Keratinocyte (primary cell): ENCODE measurements around the gene CLSTN2. TPM values are rescaled to one million over a fixed set of nuclear protein-coding genes. Genes with fewer than 3 reads are reported as not detected.

Source experiments
- DNase-seq: peaks from one replicate; pipeline ENCODE4 v3.0.0-alpha.2; 2011; ENCODE audit warnings: low read depth, missing footprints, low spot score
- FAIRE-seq: peaks from 2 replicates; lab custom pipeline; 2011; peaks lifted over from hg19 to GRCh38; lab: Jason Lieb, UNC
- H2AFZ ChIP-seq: 2 replicates; pipeline ENCODE4 v1.6.0; 2012; ENCODE audit warnings: low read length, control low read depth, inconsistent platforms; ENCODE audit not compliant: control insufficient read depth
- H3K27ac ChIP-seq: 2 replicates; pipeline ENCODE4 v1.5.1; 2011; ENCODE audit warnings: low read length; ENCODE audit not compliant: control insufficient read depth, insufficient read depth
- H3K27me3 ChIP-seq: 3 replicates; pipeline ENCODE4 v1.6.0; 2011; ENCODE audit warnings: low read length; ENCODE audit not compliant: control insufficient read depth, insufficient read depth; ENCODE audit errors: extremely low read depth
- H3K36me3 ChIP-seq, 2 experiments: 2 replicates in 1 of 2; 3 replicates in 1 of 2; pipeline ENCODE4 v1.5.1; 2011; ENCODE audit warnings: low read length in 2 of 2, mild to moderate bottlenecking in 1 of 2; ENCODE audit not compliant: control insufficient read depth in 2 of 2, insufficient read depth in 2 of 2; ENCODE audit errors: extremely low read depth in 1 of 2
- H3K4me1 ChIP-seq: 3 replicates; pipeline ENCODE4 v1.5.1; 2011; ENCODE audit warnings: low read length; ENCODE audit not compliant: control insufficient read depth, insufficient read depth; ENCODE audit errors: extremely low read depth
- H3K4me2 ChIP-seq: 3 replicates; pipeline ENCODE4 v1.6.0; 2011; ENCODE audit warnings: low read depth, low read length; ENCODE audit not compliant: control insufficient read depth, insufficient read depth; ENCODE audit errors: extremely low read depth
- H3K4me3 ChIP-seq, 3 experiments: fragments of 200-600 bp in 1 of 3; sonication (generic) in 1 of 3; 2 replicates in 2 of 3; 3 replicates in 1 of 3; pipeline ENCODE4 v1.5.1; 2011 to 2016; ENCODE audit warnings: low read length in 3 of 3, mild to moderate bottlenecking in 3 of 3, control low read depth in 2 of 3, inconsistent platforms in 1 of 3, low read depth in 1 of 3, mixed read lengths in 1 of 3, mixed run types in 1 of 3, moderate library complexity in 1 of 3; ENCODE audit not compliant: control insufficient read depth in 2 of 3, insufficient read depth in 2 of 3; ENCODE audit errors: extremely low read depth in 1 of 3
- H3K79me2 ChIP-seq: 2 replicates; pipeline ENCODE4 v1.6.0; 2012; ENCODE audit warnings: low read length; ENCODE audit not compliant: control insufficient read depth, insufficient read depth
- H3K9ac ChIP-seq: 3 replicates; pipeline ENCODE4 v1.6.0; 2011; ENCODE audit warnings: low read length; ENCODE audit not compliant: control insufficient read depth, insufficient read depth; ENCODE audit errors: extremely low read depth
- H3K9me1 ChIP-seq: 3 replicates; pipeline ENCODE4 v1.6.0; 2011; ENCODE audit warnings: low read length; ENCODE audit not compliant: control insufficient read depth, insufficient read depth; ENCODE audit errors: extremely low read depth
- H3K9me3 ChIP-seq: 2 replicates; pipeline ENCODE4 v1.5.1; 2012; ENCODE audit warnings: low read depth, low read length; ENCODE audit not compliant: control insufficient read depth
- H4K20me1 ChIP-seq: 3 replicates; pipeline ENCODE4 v1.6.0; 2011; ENCODE audit warnings: low read length; ENCODE audit not compliant: control insufficient read depth, insufficient read depth; ENCODE audit errors: extremely low read depth
- EZH2 ChIP-seq: IDR thresholded peaks from one replicate; pipeline ENCODE4 v1.6.1; 2012; ENCODE audit warnings: inconsistent platforms, mild to moderate bottlenecking, low read length, moderate library complexity
- dilution Hi-C: fragments of 300-500 bp; cut with MboI; formaldehyde crosslinking; loops from one replicate; pipeline ENCODE4 v1.7.0; 2020; ENCODE audit warnings: low sequenced_read_pairs; ENCODE audit not compliant: extremely low pct_ligation_motif_present
- polyA plus RNA-seq, 5 experiments: library from polyadenylated mRNA; depleted of rRNA in 3 of 5; stranded (reverse) in 3 of 5; stranded (forward) in 1 of 5; unstranded in 1 of 5; fragments of >200 nt; gene quantifications; 1 replicate in 1 of 5; 2 replicates in 3 of 5; 3 replicates in 1 of 5; pipeline versions ENCODE4 v1.2.1 to v1.2.3, GENCODE V29; 2011 to 2012; ENCODE audit warnings: missing spikeins in 2 of 5, low read depth in 1 of 5, low replicate concordance in 1 of 5
- TF ChIP-seq, protein P1 (sequence below), 3 experiments: IDR thresholded peaks in 1 of 3; conservative IDR thresholded peaks in 1 of 3; optimal IDR thresholded peaks in 1 of 3; 2 replicates in 2 of 3; 3 replicates in 1 of 3; pipeline versions ENCODE3 to v1.5.1; 2011; ENCODE audit warnings: low read length in 3 of 3, mild to moderate bottlenecking in 3 of 3, moderate library complexity in 2 of 3, control low read depth in 1 of 3, inconsistent platforms in 1 of 3; ENCODE audit not compliant: insufficient read depth in 2 of 3; ENCODE audit errors: extremely low read depth in 1 of 3

The CLSTN2 gene
- polyA plus RNA-seq, 1 donor (not counting 4 experiments of a cell fraction or from before 2014, with no cell fraction given) = 0.09 TPM

DNA sequence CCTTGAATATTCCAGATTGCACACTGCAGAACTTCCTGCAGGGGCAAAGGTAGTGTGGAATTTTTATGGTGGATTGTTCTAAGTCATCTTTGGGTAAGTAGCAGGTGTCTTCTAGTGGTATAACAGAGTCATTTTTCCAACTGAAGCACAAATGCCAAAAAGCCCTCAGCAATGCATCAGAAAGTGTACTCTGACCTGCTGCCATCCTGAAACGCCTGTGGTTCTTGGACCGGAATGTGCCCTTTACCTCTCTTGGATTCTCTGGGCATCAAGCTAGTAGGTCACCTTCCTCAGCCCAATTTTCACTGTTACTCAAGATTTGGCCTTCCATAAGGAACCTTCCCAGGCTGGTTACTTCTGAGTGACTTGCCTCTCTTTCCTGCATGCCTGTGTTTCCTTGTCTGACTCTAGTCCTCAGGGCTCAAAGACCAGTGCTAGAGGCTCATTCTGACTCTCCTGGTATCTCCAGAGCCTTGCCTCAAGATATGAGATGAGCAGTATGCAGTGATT, 4.8 kb downstream of the CLSTN2 start:
- no peaks in the 10 kb centered on the region for H3K79me2 ChIP-seq
- no peak overlapping the region for H3K9ac ChIP-seq
- H3K4me2 ChIP-seq = no peak overlapping the region
- DNase-seq (no peak), FAIRE-seq (no peak)
- no peaks in the 10 kb centered on the region for H3K36me3 ChIP-seq
- dilution Hi-C loops = no loop called here
- H4K20me1 ChIP-seq = no peaks in the 10 kb centered on the region
- H3K27ac ChIP-seq = no peak overlapping the region
- H3K27me3 ChIP-seq = peaks cover 23% of the 10 kb centered on the region
- TF ChIP-seq, protein P1, sequence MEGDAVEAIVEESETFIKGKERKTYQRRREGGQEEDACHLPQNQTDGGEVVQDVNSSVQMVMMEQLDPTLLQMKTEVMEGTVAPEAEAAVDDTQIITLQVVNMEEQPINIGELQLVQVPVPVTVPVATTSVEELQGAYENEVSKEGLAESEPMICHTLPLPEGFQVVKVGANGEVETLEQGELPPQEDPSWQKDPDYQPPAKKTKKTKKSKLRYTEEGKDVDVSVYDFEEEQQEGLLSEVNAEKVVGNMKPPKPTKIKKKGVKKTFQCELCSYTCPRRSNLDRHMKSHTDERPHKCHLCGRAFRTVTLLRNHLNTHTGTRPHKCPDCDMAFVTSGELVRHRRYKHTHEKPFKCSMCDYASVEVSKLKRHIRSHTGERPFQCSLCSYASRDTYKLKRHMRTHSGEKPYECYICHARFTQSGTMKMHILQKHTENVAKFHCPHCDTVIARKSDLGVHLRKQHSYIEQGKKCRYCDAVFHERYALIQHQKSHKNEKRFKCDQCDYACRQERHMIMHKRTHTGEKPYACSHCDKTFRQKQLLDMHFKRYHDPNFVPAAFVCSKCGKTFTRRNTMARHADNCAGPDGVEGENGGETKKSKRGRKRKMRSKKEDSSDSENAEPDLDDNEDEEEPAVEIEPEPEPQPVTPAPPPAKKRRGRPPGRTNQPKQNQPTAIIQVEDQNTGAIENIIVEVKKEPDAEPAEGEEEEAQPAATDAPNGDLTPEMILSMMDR (optimal IDR thresholded peaks at IDR 0.05 in 1 of 3, IDR thresholded peaks at IDR 0.05 in 1 of 3, conservative IDR thresholded peaks at IDR 0.05 in 1 of 3; ENCODE audit: extremely low read depth in 1 of 3, insufficient read depth in 2 of 3, low read length in 3 of 3) = no peak
- TF ChIP-seq EZH2 = no peak
- no peaks in the 10 kb centered on the region for H3K9me1 ChIP-seq
- no peaks in the 10 kb centered on the region for H3K4me1 ChIP-seq
- no peak overlapping the region for H2AFZ ChIP-seq
- no peak overlapping the region for H3K4me3 ChIP-seq
- H3K9me3 ChIP-seq = no peaks in the 10 kb centered on the region

DNA sequence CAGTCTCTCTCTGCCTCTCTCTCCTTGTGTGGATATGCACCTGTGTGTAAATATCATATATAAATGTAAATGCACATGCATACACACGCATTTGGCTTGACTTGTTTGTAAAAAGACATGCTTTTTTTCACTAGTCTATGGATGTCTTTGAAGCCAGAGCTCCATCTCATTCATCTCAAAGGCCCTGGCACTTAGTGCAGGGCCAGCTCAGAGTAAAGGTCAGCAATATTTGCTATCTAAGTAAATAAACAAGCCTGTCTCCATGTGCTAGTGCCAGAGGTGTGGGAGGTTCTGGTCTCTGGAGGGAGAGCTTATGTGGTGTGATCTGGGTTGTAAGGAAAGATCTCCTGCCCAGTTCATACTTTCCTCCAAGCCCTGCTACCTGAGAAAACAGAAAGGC, 5.6 kb downstream of the CLSTN2 start:
- dilution Hi-C loops = no loop called here
- Histone ChIP-seq H3K9ac (no peak overlapping the region), H2AFZ (no peak overlapping the region), H3K4me2 (no peak overlapping the region), H3K4me3 (no peak overlapping the region), H3K9me1 (no peaks in the 10 kb centered on the region), H3K79me2 (no peaks in the 10 kb centered on the region), H3K27ac (no peak overlapping the region), H3K4me1 (no peaks in the 10 kb centered on the region), H3K36me3 (no peaks in the 10 kb centered on the region), H3K9me3 (no peaks in the 10 kb centered on the region), H4K20me1 (no peaks in the 10 kb centered on the region), H3K27me3 (peaks cover 18% of the 10 kb centered on the region)
- DNase-seq = no peak
- no peak for FAIRE-seq
- no peak for TF ChIP-seq EZH2
- TF ChIP-seq, protein P1 (optimal IDR thresholded peaks at IDR 0.05 in 1 of 3, IDR thresholded peaks at IDR 0.05 in 1 of 3, conservative IDR thresholded peaks at IDR 0.05 in 1 of 3; ENCODE audit: extremely low read depth in 1 of 3, insufficient read depth in 2 of 3, low read length in 3 of 3) = no peak
